C4-2B (cell line): ENCODE data around the gene FUT2.

Source experiments
- ZFX ChIP-seq: fragments of 450-650 bp; IDR thresholded peaks from 2 replicates; pipeline ENCODE4 v1.6.1; 2017
- TF ChIP-seq, protein P1 (sequence below): fragments of 450-650 bp; conservative IDR thresholded peaks from 2 replicates; pipeline ENCODE4 v1.5.1; 2017; ENCODE audit warnings: mild to moderate bottlenecking

DNA sequence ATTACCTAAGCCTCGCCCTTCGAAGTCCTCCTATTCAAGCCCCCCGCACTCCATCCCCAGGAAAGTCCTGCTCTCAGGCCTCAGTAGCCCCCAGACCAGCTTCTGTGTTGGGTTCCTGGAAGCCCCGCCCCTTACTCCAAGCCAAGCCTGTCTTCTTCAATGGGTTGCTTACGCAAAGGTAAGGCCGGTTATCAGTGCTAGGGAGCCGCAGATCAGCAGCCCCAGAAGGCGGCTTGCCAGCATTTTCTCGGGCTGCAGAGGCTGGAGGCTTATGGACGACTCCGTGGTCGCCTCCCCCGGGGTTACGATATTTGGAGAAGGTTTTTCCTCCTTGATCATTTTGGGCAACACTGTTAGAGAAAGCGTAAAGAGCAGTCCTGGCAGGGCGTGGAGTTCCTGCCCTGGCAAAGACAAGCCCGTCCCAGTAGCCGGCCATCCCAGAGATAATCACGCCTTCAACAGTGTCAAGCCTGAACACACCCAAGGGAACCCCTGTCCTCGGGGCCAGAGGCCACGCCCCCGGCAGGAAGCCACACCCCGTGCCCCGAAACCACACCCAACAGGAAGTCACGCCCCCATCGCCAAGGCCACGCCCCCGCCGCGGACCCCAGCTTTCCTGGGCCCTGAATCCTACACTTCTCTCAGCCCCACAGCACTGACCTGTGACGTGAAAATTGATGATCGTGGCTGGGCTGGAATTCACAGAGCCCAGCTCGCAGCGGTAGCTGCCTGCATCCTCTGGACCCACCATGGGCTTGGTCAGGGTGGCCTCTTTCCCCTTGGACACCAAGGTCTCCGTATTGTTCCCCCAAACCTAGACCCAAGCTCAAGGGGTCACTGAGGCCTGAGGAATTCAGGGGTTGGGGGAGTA, 45.6 kb downstream of the FUT2 start:
- TF ChIP-seq, protein P1, sequence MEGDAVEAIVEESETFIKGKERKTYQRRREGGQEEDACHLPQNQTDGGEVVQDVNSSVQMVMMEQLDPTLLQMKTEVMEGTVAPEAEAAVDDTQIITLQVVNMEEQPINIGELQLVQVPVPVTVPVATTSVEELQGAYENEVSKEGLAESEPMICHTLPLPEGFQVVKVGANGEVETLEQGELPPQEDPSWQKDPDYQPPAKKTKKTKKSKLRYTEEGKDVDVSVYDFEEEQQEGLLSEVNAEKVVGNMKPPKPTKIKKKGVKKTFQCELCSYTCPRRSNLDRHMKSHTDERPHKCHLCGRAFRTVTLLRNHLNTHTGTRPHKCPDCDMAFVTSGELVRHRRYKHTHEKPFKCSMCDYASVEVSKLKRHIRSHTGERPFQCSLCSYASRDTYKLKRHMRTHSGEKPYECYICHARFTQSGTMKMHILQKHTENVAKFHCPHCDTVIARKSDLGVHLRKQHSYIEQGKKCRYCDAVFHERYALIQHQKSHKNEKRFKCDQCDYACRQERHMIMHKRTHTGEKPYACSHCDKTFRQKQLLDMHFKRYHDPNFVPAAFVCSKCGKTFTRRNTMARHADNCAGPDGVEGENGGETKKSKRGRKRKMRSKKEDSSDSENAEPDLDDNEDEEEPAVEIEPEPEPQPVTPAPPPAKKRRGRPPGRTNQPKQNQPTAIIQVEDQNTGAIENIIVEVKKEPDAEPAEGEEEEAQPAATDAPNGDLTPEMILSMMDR, result no peak
- no peak for TF ChIP-seq ZFX
